Mesodermal cell (in vitro differentiated cells): Measurements from ENCODE around the gene SPATC1L.

Source experiments
- H3K27ac ChIP-seq: 2 replicates; pipeline ENCODE4 v1.7.0; 2013; ENCODE audit warnings: mild to moderate bottlenecking, low read depth, low read length, moderate library complexity; ENCODE audit not compliant: severe bottlenecking
- H3K36me3 ChIP-seq: 2 replicates; pipeline ENCODE4 v1.7.1; 2013; ENCODE audit warnings: mild to moderate bottlenecking, low read length, moderate library complexity; ENCODE audit not compliant: control insufficient read depth, insufficient read depth
- H3K4me1 ChIP-seq: one replicate; pipeline ENCODE4 v1.7.1; 2013; ENCODE audit warnings: mild to moderate bottlenecking, low read length; ENCODE audit not compliant: insufficient read depth, control insufficient read depth, poor library complexity, severe bottlenecking
- H3K4me3 ChIP-seq: 2 replicates; pipeline ENCODE4 v1.7.0; 2013; ENCODE audit warnings: low read length, control low read depth, mild to moderate bottlenecking; ENCODE audit not compliant: insufficient read depth, poor library complexity, severe bottlenecking; ENCODE audit errors: extremely low read depth
- H3K9me3 ChIP-seq: 2 replicates; pipeline ENCODE4 v1.7.1; 2013; ENCODE audit warnings: mild to moderate bottlenecking, low read length, moderate library complexity; ENCODE audit not compliant: control insufficient read depth
- WGBS, 2 experiments: methylation state at CpG; one replicate each; pipeline ENCODE4 v1.1.5; 2013; ENCODE audit warnings: missing lambda C conversion rate in 2 of 2; ENCODE audit not compliant: insufficient coverage in 2 of 2; 5-methylcytosine and 5-hydroxymethylcytosine counted together

The SPATC1L gene

GRCh38 chr21:46222436-46223116, 38.3 kb upstream of the SPATC1L start:
- peaks cover 86% of the 10 kb centered on the region for H3K36me3 ChIP-seq
- H3K4me3 ChIP-seq = no peak overlapping the region
- no peak overlapping the region for H3K27ac ChIP-seq
- 96 to 100% methylated on average over 6 to 11 of the region's 11 CpGs for WGBS, 2 experiments
- H3K9me3 ChIP-seq = peaks cover 7% of the 10 kb centered on the region
- H3K4me1 ChIP-seq = peaks cover 6% of the 10 kb centered on the region

- no peak overlapping the region for H3K27ac ChIP-seq
- peaks cover 6% of the 10 kb centered on the region for H3K4me1 ChIP-seq
- 92 to 99% methylated on average over 15 of the region's 16 CpGs for WGBS, 2 experiments
- H3K9me3 ChIP-seq = peaks cover 7% of the 10 kb centered on the region
- peaks cover 84% of the 10 kb centered on the region for H3K36me3 ChIP-seq
- H3K4me3 ChIP-seq = no peak overlapping the region
Observed at GRCh38 chr21:46221664-46222435, 37.6 kb upstream of the SPATC1L start.

- Histone ChIP-seq H3K4me3 (no peak overlapping the region), H3K36me3 (peaks cover 81% of the 10 kb centered on the region), H3K9me3 (peaks cover under 1% of the 10 kb centered on the region), H3K27ac (no peak overlapping the region), H3K4me1 (peaks cover 6% of the 10 kb centered on the region)
- 92 to 100% methylated on average over 7 to 8 of the region's 8 CpGs for WGBS, 2 experiments
Observed at GRCh38 chr21:46220847-46221246, 36.6 kb upstream of the SPATC1L start.

GRCh38 chr21:46220275-46220810, 36.1 kb upstream of the SPATC1L start:
- Histone ChIP-seq H3K4me1 (peaks cover 6% of the 10 kb centered on the region), H3K9me3 (no peaks in the 10 kb centered on the region), H3K27ac (no peak overlapping the region), H3K36me3 (peaks cover 81% of the 10 kb centered on the region), H3K4me3 (no peak overlapping the region)
- WGBS, 2 experiments = 91 to 98% methylated on average over 12 to 13 of the region's 13 CpGs

GRCh38 chr21:46219591-46220239, 35.5 kb upstream of the SPATC1L start:
- H3K4me3 ChIP-seq = no peak overlapping the region
- WGBS, 2 experiments = 86% methylated on average over 13 of the region's 13 CpGs
- peaks cover 6% of the 10 kb centered on the region for H3K4me1 ChIP-seq
- H3K36me3 ChIP-seq = peaks cover 81% of the 10 kb centered on the region
- no peaks in the 10 kb centered on the region for H3K9me3 ChIP-seq
- no peak overlapping the region for H3K27ac ChIP-seq

GRCh38 chr21:46218906-46219590, 34.8 kb upstream of the SPATC1L start:
- Histone ChIP-seq H3K9me3 (no peaks in the 10 kb centered on the region), H3K36me3 (peaks cover 82% of the 10 kb centered on the region), H3K4me3 (no peak overlapping the region), H3K27ac (no peak overlapping the region), H3K4me1 (no peaks in the 10 kb centered on the region)
- WGBS, 2 experiments = 92 to 95% methylated on average over 10 to 14 of the region's 16 CpGs

- peaks cover 89% of the 10 kb centered on the region for H3K36me3 ChIP-seq
- H3K9me3 ChIP-seq = no peaks in the 10 kb centered on the region
- no peak overlapping the region for H3K4me3 ChIP-seq
- no peak overlapping the region for H3K27ac ChIP-seq
- 86 to 89% methylated on average over 11 to 21 of the region's 22 CpGs for WGBS, 2 experiments
- no peaks in the 10 kb centered on the region for H3K4me1 ChIP-seq
Observed at GRCh38 chr21:46217511-46218196, 33.4 kb upstream of the SPATC1L start.

- H3K4me1 ChIP-seq = no peaks in the 10 kb centered on the region
- peaks cover 88% of the 10 kb centered on the region for H3K36me3 ChIP-seq
- H3K27ac ChIP-seq = no peak overlapping the region
- H3K9me3 ChIP-seq = no peaks in the 10 kb centered on the region
- 97% methylated on average over 14 to 16 of the region's 16 CpGs for WGBS, 2 experiments
- no peak overlapping the region for H3K4me3 ChIP-seq
Observed at GRCh38 chr21:46216132-46216747, 32.0 kb upstream of the SPATC1L start.

GRCh38 chr21:46215436-46216131, 31.3 kb upstream of the SPATC1L start:
- peaks cover 86% of the 10 kb centered on the region for H3K36me3 ChIP-seq

More at GRCh38 chr21:46215436-46216131, 31.3 kb upstream of the SPATC1L start:
- Histone ChIP-seq H3K4me3 (no peak overlapping the region), H3K27ac (no peak overlapping the region), H3K4me1 (no peaks in the 10 kb centered on the region), H3K9me3 (no peaks in the 10 kb centered on the region)
- whole genome bisulfite sequencing, 2 experiments = 90 to 98% methylated on average over 18 to 19 of the region's 20 CpGs
